HepG2 (cell line): ENCODE measurements around the gene SLC4A11. TPM values are rescaled to one million over a fixed set of nuclear protein-coding genes. Genes with fewer than 3 reads are reported as not detected.

Experiments used
- BHLHE40 ChIP-seq: IDR thresholded peaks from 2 replicates; pipeline ENCODE4 v1.6.1; 2011; ENCODE audit warnings: low read length, improper control_type of control experiment
- BORCS8-MEF2B ChIP-seq: sonication (generic); formaldehyde crosslinking; IDR thresholded peaks from 2 replicates; pipeline ENCODE4 v1.8.0; 2022; ENCODE audit warnings: mild to moderate bottlenecking, missing genetic modification reagents
- EHMT2 ChIP-seq: fragments of 200-600 bp; sonication (generic); IDR thresholded peaks from 2 replicates; pipeline ENCODE4 v1.7.0; 2017; ENCODE audit warnings: antibody characterized with exemption, low read depth, low read length, borderline replicate concordance
- ELF3 ChIP-seq: IDR thresholded peaks from 2 replicates; pipeline ENCODE4 v1.6.1; 2016; ENCODE audit warnings: missing genetic modification reagents, missing compliant biosample characterization
- ETS1 ChIP-seq: sonication (generic); formaldehyde crosslinking; IDR thresholded peaks from 2 replicates; pipeline ENCODE4 v1.4.0; 2020; ENCODE audit warnings: missing genetic modification reagents
- GMEB1 ChIP-seq: sonication (generic); formaldehyde crosslinking; IDR thresholded peaks from 2 replicates; pipeline ENCODE4 v1.5.1; 2020; ENCODE audit warnings: missing genetic modification reagents, mild to moderate bottlenecking, borderline replicate concordance
- HMG20A ChIP-seq: IDR thresholded peaks from 2 replicates; pipeline ENCODE4 v1.6.1; 2016; ENCODE audit warnings: borderline replicate concordance
- MAX ChIP-seq: IDR thresholded peaks from 2 replicates; pipeline ENCODE4 v1.6.1; 2012; ENCODE audit warnings: inconsistent platforms
- MIER3 ChIP-seq: IDR thresholded peaks from 2 replicates; pipeline ENCODE4 v1.6.1; 2016; ENCODE audit warnings: missing compliant biosample characterization, borderline replicate concordance
- PBX2 ChIP-seq: IDR thresholded peaks from 2 replicates; pipeline ENCODE4 v1.6.1; 2016; ENCODE audit warnings: control low read depth
- REST ChIP-seq, 2 experiments: IDR thresholded peaks; 2 replicates each; pipeline ENCODE4 v1.6.1; 2011 to 2012; ENCODE audit warnings: low read length in 2 of 2, borderline replicate concordance in 1 of 2, low read depth in 1 of 2, mild to moderate bottlenecking in 1 of 2, moderate library complexity in 1 of 2
- RXRB ChIP-seq: IDR thresholded peaks from 2 replicates; pipeline ENCODE4 v1.6.1; 2016; ENCODE audit warnings: borderline replicate concordance, missing genetic modification reagents, missing compliant biosample characterization
- SNAPC2 ChIP-seq: sonication (generic); formaldehyde crosslinking; IDR thresholded peaks from 2 replicates; pipeline ENCODE4 v1.8.1; 2022; ENCODE audit warnings: mild to moderate bottlenecking, missing genetic modification reagents
- SRF ChIP-seq: IDR thresholded peaks from 2 replicates; pipeline ENCODE4 v1.6.1; 2011; ENCODE audit warnings: mild to moderate bottlenecking, low read depth, low read length, moderate library complexity
- STAG1 ChIP-seq: sonication (generic); formaldehyde crosslinking; IDR thresholded peaks from 2 replicates; pipeline ENCODE4 v1.4.0; 2020; ENCODE audit warnings: missing genetic modification reagents
- TSC22D2 ChIP-seq: sonication (generic); formaldehyde crosslinking; IDR thresholded peaks from 2 replicates; pipeline ENCODE4 v1.5.1; 2020; ENCODE audit warnings: missing genetic modification reagents, mild to moderate bottlenecking, borderline replicate concordance
- ZBTB2 ChIP-seq: sonication (generic); formaldehyde crosslinking; IDR thresholded peaks from 2 replicates; pipeline ENCODE4 v1.8.0; 2022; ENCODE audit warnings: low read depth, missing genetic modification reagents
- ZNF230 ChIP-seq: sonication (generic); formaldehyde crosslinking; IDR thresholded peaks from 2 replicates; pipeline ENCODE4 v1.4.0; 2020; ENCODE audit warnings: mild to moderate bottlenecking, missing genetic modification reagents
- ZNF256 ChIP-seq: sonication (generic); formaldehyde crosslinking; conservative IDR thresholded peaks from 2 replicates; pipeline ENCODE4 v1.4.0; 2020; ENCODE audit warnings: missing genetic modification reagents
- ZZZ3 ChIP-seq: sonication (generic); formaldehyde crosslinking; IDR thresholded peaks from 2 replicates; pipeline ENCODE4 v1.4.0; 2020; ENCODE audit warnings: missing genetic modification reagents, mild to moderate bottlenecking, borderline replicate concordance
- polyA plus RNA-seq, 8 experiments: library from polyadenylated mRNA; depleted of rRNA in 3 of 8; stranded (reverse) in 7 of 8; unstranded in 1 of 8; fragments of >200 nt; fragmentation: Illumina TruSeq in 4 of 8; extraction: Trizol in 4 of 8; gene quantifications; 2 replicates each; pipeline versions ENCODE4 v1.2.1 to v1.2.3, GENCODE V29; 2011 to 2016; ENCODE audit warnings: low read depth in 4 of 8, missing spikeins in 1 of 8, mixed read lengths in 1 of 8; ENCODE audit not compliant: insufficient read depth in 1 of 8
- total RNA-seq, 5 experiments: library from RNA; depleted of rRNA; stranded (reverse); fragments of >200 nt; fragmentation: Illumina TruSeq; extraction: Trizol; gene quantifications; 2 replicates each; pipeline ENCODE4 v1.2.3, GENCODE V29; 2016; ENCODE audit warnings: low read depth in 1 of 5

Gene SLC4A11
- total and polyA plus RNA-seq, 2 of the 13 experiments (the other 11 are each of a cell fraction or from before 2014, with no cell fraction given): 3.9 to 27.0 TPM

GRCh38 chr20:3231889-3232588 is 7.0 kb downstream of the SLC4A11 start (continued):
- TF ChIP-seq REST (IDR thresholded peaks at IDR 0.05; ENCODE audit: borderline replicate concordance in 1 of 2, low read depth in 1 of 2, low read length in 2 of 2) (no peak), GMEB1 (CRISPR knock-in tag) (peak; percentile 62; the same call in 1 of the 2 replicates), BORCS8-MEF2B (CRISPR knock-in tag) (peak; percentile 79; the same call in 1 of the 2 replicates), SRF (no peak), SNAPC2 (CRISPR knock-in tag) (no peak), ZNF230 (CRISPR knock-in tag) (peak; percentile 58; the same call in 1 of the 2 replicates), ZNF256 (CRISPR knock-in tag) (no peak; the same call in 1 of the 2 replicates), STAG1 (CRISPR knock-in tag) (peak; percentile 78), MIER3 (peak; percentile 85; the same call in 1 of the 2 replicates), MAX (peak; percentile 70), HMG20A (peak; percentile 23; the same call in 1 of the 2 replicates), EHMT2 (no peak), BHLHE40 (no peak), ETS1 (CRISPR knock-in tag) (no peak), TSC22D2 (CRISPR knock-in tag) (peak; percentile 54; the same call in 1 of the 2 replicates), ZZZ3 (no peak), ELF3 (CRISPR knock-in tag) (peak; percentile 65), PBX2 (CRISPR knock-in tag) (no peak), ZBTB2 (CRISPR knock-in tag) (no peak), RXRB (peak; percentile 92)
